Panc1 (cell line): ENCODE results near the gene ITM2B. TPM values are rescaled to one million over a fixed set of nuclear protein-coding genes. Genes with fewer than 3 reads are reported as not detected.

Experiments
- ATAC-seq: fragments of 200-7000 bp; cut with Tn5 transposase; 2 replicates; pipeline ENCODE4 v1.9.1; 2020; ENCODE audit warnings: mild to moderate bottlenecking, moderate library complexity
- BruUV-seq: library from RNA; stranded (reverse); fragments of 400-500 nt; replicated peaks from 2 replicates; lab custom pipeline; 2021; lab: Mats Ljungman, UMichigan
- CTCF ChIA-PET: fragments of 300-600 bp; sonication (Branson Sonifier 250); formaldehyde crosslinking; loops from one replicate; lab custom pipeline; 2022; ENCODE audit warnings: antibody characterized with exemption; lab: Charles Lee
- POLR2A ChIA-PET: fragments of 300-600 bp; sonication (Branson Sonifier 250); formaldehyde crosslinking; loops from one replicate; lab custom pipeline; 2022; ENCODE audit warnings: antibody characterized with exemption; lab: Charles Lee
- DNase-seq: peaks from one replicate; pipeline ENCODE4 v3.0.0-alpha.2; 2010; ENCODE audit warnings: low read depth, low spot score
- H3K27ac ChIP-seq: 2 replicates; pipeline ENCODE4 v1.5.1; 2011; ENCODE audit warnings: mild to moderate bottlenecking, low read length, inconsistent platforms
- H3K27me3 ChIP-seq: fragments of 200-500 bp; sonication (Bioruptor generic); 2 replicates; pipeline ENCODE4 v1.6.0; 2014; ENCODE audit warnings: low read length, inconsistent platforms; ENCODE audit not compliant: control insufficient read depth, insufficient read depth
- H3K36me3 ChIP-seq: fragments of 200-500 bp; sonication (Bioruptor generic); 2 replicates; pipeline ENCODE4 v1.5.1; 2014; ENCODE audit warnings: inconsistent platforms, mild to moderate bottlenecking, low read length, moderate library complexity; ENCODE audit not compliant: control insufficient read depth, insufficient read depth
- H3K4me1 ChIP-seq: 2 replicates; pipeline ENCODE4 v1.5.1; 2011; ENCODE audit warnings: inconsistent platforms, mild to moderate bottlenecking, low read length, moderate library complexity; ENCODE audit not compliant: control insufficient read depth, insufficient read depth
- H3K4me3 ChIP-seq, 2 experiments: 2 replicates each; pipeline ENCODE4 v1.5.1; 2011 to 2012; ENCODE audit warnings: low read depth in 2 of 2, low read length in 2 of 2, mild to moderate bottlenecking in 2 of 2, inconsistent platforms in 1 of 2, moderate library complexity in 1 of 2
- H3K9me3 ChIP-seq: fragments of 200-500 bp; sonication (Bioruptor generic); 2 replicates; pipeline ENCODE4 v1.5.1; 2014; ENCODE audit warnings: low read depth, mild to moderate bottlenecking, inconsistent platforms, low read length, moderate library complexity; ENCODE audit not compliant: control insufficient read depth, insufficient read depth
- POLR2AphosphoS5 ChIP-seq: IDR thresholded peaks from 2 replicates; pipeline ENCODE4 v1.6.1; 2012; ENCODE audit warnings: mild to moderate bottlenecking, low read depth, low read length, moderate library complexity
- SIN3A ChIP-seq: IDR thresholded peaks from 2 replicates; pipeline ENCODE4 v1.6.1; 2012; ENCODE audit warnings: low read depth, mild to moderate bottlenecking, low read length, moderate library complexity, borderline replicate concordance; ENCODE audit not compliant: insufficient read depth
- TCF7L2 ChIP-seq: IDR thresholded peaks from 2 replicates; pipeline ENCODE4 v1.6.1; 2011; ENCODE audit warnings: mild to moderate bottlenecking, low read depth, low read length, inconsistent platforms
- in situ Hi-C: cut with HindIII; loops from 2 replicates; pipeline ENCODE4 v1.10.0; 2016; ENCODE audit warnings: low sequenced_read_pairs, low pct_unique_long_range_greater_than_20kb
- intact Hi-C: fragments of 100-400 bp; cut with micrococcal nuclease; formaldehyde crosslinking; loops from one replicate; pipeline ENCODE4 v1.10.0; 2022; ENCODE audit not compliant: unreplicated experiment
- total RNA-seq: library from RNA; stranded (reverse); gene quantifications from one replicate; pipeline ENCODE4 v1.2.1, GENCODE V29; 2021; ENCODE audit not compliant: unreplicated experiment
- TF ChIP-seq, protein P1 (sequence below): fragments of 450-650 bp; IDR thresholded peaks from 2 replicates; pipeline ENCODE4 v1.5.1; 2017; ENCODE audit warnings: mild to moderate bottlenecking
- TF ChIP-seq, protein P2 (sequence below), 2 experiments: IDR thresholded peaks; 2 replicates each; pipeline ENCODE4 v1.6.1; 2011 to 2012; ENCODE audit warnings: low read depth in 2 of 2, control low read depth in 1 of 2, low read length in 1 of 2, mild to moderate bottlenecking in 1 of 2, moderate library complexity in 1 of 2; ENCODE audit not compliant: insufficient read depth in 1 of 2

Gene ITM2B
- total RNA-seq, 1 experiment from 2014 or later = 156 TPM

DNA sequence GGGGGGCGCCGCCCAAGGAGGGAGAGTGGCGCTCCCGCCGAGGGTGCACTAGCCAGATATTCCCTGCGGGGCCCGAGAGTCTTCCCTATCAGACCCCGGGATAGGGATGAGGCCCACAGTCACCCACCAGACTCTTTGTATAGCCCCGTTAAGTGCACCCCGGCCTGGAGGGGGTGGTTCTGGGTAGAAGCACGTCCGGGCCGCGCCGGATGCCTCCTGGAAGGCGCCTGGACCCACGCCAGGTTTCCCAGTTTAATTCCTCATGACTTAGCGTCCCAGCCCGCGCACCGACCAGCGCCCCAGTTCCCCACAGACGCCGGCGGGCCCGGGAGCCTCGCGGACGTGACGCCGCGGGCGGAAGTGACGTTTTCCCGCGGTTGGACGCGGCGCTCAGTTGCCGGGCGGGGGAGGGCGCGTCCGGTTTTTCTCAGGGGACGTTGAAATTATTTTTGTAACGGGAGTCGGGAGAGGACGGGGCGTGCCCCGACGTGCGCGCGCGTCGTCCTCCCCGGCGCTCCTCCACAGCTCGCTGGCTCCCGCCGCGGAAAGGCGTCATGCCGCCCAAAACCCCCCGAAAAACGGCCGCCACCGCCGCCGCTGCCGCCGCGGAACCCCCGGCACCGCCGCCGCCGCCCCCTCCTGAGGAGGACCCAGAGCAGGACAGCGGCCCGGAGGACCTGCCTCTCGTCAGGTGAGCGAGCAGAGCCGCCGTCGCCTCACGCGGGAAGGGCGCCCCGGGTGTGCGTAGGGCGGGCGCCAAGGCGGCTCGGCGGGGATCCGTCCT lies 70.5 kb downstream of the ITM2B start, which contains the start of gene RB1:
Gene RB1, plus strand, starts transcription at position 393 of the 784 bp plus-strand sequence. Its CDS starts 162 bp downstream, at position 555.
- H3K4me1 ChIP-seq = peaks cover 3% of the 10 kb centered on the region
- DNase-seq (no peak), ATAC-seq (peak; percentile 97)
- intact Hi-C loops = no loop called here
- POLR2A ChIA-PET = interaction anchor here (0.7 kb wide), 1 partner anchor 446 kb away, joined by 9 read pairs; no protein-coding TSS in a partner anchor
- no peaks in the 10 kb centered on the region for H3K9me3 ChIP-seq
- no peaks in the 10 kb centered on the region for H3K27me3 ChIP-seq
- CTCF ChIA-PET = interaction anchor here (0.6 kb wide), 1 partner anchor 209 kb away, joined by 13 read pairs; no protein-coding TSS in a partner anchor
- TSS peak; percentile 97 for BruUV-seq
- in situ Hi-C loops = no loop called here
- peak within 1 kb of the TSS; percentile 76 to 79 for H3K4me3 ChIP-seq
- H3K36me3 ChIP-seq = peaks cover 2% of the 10 kb centered on the region
- H3K27ac ChIP-seq = peak within 1 kb of the TSS; percentile 92
- TF ChIP-seq, protein P1, sequence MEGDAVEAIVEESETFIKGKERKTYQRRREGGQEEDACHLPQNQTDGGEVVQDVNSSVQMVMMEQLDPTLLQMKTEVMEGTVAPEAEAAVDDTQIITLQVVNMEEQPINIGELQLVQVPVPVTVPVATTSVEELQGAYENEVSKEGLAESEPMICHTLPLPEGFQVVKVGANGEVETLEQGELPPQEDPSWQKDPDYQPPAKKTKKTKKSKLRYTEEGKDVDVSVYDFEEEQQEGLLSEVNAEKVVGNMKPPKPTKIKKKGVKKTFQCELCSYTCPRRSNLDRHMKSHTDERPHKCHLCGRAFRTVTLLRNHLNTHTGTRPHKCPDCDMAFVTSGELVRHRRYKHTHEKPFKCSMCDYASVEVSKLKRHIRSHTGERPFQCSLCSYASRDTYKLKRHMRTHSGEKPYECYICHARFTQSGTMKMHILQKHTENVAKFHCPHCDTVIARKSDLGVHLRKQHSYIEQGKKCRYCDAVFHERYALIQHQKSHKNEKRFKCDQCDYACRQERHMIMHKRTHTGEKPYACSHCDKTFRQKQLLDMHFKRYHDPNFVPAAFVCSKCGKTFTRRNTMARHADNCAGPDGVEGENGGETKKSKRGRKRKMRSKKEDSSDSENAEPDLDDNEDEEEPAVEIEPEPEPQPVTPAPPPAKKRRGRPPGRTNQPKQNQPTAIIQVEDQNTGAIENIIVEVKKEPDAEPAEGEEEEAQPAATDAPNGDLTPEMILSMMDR = no peak
- TF ChIP-seq SIN3A (no peak), POLR2AphosphoS5 (peak; percentile 84), TCF7L2 (0 out of 2 replicates have a peak, but pooled peaks have one; percentile 12)

DNA sequence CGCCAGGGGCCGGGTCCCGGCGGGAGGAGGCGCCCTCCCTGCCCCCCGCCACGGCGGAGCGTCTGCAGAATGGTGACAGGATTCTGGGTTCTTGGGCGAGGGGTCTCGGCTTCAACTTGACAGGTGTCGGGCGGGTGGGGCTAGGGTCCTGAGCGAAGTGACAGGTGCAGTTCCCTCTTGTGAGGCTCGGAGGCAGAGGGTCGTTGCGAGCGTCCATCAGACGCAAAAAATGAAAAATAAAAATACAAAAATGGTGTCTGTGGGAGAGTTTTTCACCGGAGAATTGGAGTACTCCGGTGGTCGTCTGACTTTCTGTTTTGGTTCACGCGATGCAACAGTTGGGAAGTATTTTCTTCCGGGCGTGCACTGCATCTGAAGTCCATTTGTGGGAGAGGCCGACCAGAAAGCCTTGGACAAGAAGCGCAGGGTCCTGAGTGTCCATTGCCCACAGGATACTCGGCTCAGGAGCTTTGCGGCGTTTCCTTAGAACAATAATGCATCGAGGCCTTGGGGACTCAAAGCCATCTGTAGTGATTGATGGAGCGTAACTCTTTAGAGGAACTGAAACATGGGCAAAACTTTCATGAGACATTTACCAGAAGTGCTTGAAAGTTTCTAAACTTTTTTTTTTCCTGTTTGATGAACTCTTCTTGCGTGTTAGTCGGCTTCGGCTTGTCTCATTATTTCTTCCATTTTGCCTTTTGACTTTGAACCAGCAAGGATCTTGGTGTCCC lies 71.3 kb downstream of the ITM2B start:
- ChIA-PET POLR2A (no interaction called here), CTCF (no interaction called here)
- peak overlapping the region; percentile 76 to 79 for H3K4me3 ChIP-seq
- ATAC-seq (peak; percentile 29; the same call in 1 of the 2 replicates), DNase-seq (no peak)
- peaks cover 3% of the 10 kb centered on the region for H3K4me1 ChIP-seq
- in situ Hi-C loops = no loop called here
- no peaks in the 10 kb centered on the region for H3K27me3 ChIP-seq
- intact Hi-C loops = no loop called here
- BruUV-seq = no TSS peak
- H3K36me3 ChIP-seq = peaks cover 2% of the 10 kb centered on the region
- peak overlapping the region; percentile 79 for H3K27ac ChIP-seq
- TF ChIP-seq POLR2AphosphoS5 = no peak
- TF ChIP-seq, protein P2, sequence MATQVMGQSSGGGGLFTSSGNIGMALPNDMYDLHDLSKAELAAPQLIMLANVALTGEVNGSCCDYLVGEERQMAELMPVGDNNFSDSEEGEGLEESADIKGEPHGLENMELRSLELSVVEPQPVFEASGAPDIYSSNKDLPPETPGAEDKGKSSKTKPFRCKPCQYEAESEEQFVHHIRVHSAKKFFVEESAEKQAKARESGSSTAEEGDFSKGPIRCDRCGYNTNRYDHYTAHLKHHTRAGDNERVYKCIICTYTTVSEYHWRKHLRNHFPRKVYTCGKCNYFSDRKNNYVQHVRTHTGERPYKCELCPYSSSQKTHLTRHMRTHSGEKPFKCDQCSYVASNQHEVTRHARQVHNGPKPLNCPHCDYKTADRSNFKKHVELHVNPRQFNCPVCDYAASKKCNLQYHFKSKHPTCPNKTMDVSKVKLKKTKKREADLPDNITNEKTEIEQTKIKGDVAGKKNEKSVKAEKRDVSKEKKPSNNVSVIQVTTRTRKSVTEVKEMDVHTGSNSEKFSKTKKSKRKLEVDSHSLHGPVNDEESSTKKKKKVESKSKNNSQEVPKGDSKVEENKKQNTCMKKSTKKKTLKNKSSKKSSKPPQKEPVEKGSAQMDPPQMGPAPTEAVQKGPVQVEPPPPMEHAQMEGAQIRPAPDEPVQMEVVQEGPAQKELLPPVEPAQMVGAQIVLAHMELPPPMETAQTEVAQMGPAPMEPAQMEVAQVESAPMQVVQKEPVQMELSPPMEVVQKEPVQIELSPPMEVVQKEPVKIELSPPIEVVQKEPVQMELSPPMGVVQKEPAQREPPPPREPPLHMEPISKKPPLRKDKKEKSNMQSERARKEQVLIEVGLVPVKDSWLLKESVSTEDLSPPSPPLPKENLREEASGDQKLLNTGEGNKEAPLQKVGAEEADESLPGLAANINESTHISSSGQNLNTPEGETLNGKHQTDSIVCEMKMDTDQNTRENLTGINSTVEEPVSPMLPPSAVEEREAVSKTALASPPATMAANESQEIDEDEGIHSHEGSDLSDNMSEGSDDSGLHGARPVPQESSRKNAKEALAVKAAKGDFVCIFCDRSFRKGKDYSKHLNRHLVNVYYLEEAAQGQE (IDR thresholded peaks at IDR 0.05; ENCODE audit: insufficient read depth in 1 of 2, low read depth in 2 of 2, low read length in 1 of 2) = no peak
- H3K9me3 ChIP-seq = no peaks in the 10 kb centered on the region
